ENCODE measurements around the gene CMTM4.
A peak's percentile ranks its signal among the peaks of the same experiment; 100 is the strongest.

- TF ChIP-seq POLR2A (IDR thresholded peaks at IDR 0.05) (no peak), CTCF (IDR thresholded peaks at IDR 0.05) (peak; percentile 55 to 81 (median 66))
Measured at GRCh38 chr16:66604376-66605176, 92.0 kb downstream of the CMTM4 start, which contains the start of gene CMTM3.
